Hematopoietic multipotent progenitor cell treated with erythropoietin and hydrocortisone succinate and interleukin-3 and kit ligand, for 8 days (in vitro differentiated cells): ENCODE measurements around the gene BLOC1S3.

Experiments
- DNase-seq: peaks from one replicate; pipeline ENCODE4 v3.0.0-alpha.2; 2015

Gene BLOC1S3

GRCh38 chr19:45178262-45179071 lies at the start of gene BLOC1S3:
TSS of gene BLOC1S3 (plus strand) at chr19:45178784. CDS start at chr19:45179297, 513 bp downstream.
- DNase-seq, result peak; percentile 100

DNA sequence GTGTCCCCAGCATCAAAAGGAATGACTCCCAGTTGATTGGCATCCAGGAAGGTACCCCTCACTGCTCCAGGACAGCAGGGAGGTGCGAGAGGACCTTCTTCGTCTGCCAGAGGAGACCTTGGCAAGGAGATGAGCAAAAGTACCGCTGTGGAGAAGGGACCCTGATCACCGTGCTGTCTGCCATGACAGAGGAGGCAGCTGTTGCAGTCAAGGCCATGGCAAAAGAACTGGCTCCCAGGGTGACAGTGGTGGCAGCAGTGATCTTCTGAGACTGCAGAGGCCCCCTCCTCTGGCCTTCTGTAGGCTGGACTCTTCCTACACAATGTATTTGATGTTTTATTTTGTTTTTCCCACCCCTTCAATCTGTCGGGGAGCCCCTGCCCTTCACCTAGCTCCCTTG lies 49.8 kb upstream of the BLOC1S3 start:
- no peak for DNase-seq

DNA sequence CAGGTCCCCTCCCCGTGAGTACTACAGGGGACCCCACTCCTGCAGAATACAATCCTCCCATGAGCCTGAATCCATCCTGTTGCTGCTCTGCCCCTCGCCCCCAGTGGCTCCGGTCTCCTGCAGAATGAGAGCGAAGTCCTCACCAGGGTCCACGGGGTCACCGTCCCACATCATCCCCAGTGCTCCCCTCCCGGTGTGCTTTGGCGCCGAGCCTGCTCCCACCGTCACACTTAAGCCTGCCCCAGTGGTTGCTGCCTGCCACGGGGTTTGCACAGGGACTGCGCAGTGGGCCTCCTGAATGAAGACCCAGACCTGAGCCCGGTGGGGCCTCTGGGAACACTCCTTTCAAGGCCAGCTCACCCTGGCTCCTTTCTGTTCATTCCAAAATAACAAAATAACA lies 48.3 kb upstream of the BLOC1S3 start:
- DNase-seq, result no peak

DNA sequence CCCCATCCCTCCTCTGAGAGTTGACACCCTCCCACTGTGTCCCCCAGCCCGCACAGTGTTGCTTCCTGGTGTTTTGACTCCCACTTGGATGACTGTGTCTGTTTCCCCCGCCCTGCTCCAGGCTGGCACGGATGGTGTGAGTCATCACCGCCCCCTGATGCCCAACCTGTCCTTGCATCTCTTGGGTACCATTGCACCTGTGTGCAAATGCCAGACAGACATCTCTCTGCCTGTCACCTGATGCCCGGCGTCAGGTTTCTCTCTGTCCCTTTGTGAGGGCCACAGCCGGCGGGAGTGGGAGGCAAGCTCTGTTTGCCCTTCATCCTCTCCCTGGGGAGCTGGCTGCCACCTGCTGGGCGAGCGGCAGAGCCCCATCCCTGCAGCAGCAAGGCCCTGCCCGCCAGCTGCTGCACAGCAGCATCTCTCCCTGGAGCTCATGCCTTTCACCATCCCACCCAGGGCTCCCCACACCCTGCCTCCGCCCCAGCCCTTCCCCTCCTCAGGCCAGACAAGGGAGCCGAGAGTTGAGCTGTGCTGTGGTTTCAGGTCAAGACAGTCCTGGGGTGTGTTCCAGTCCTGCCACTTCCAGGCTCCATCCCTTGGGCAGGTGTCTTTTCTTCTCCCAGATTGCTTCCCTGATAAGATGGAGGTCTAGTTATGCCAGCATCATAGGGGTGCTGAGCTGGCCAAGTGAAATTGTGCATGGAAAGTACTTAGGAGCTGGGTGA lies 47.5 kb upstream of the BLOC1S3 start:
- no peak for DNase-seq

- DNase-seq, result no peak
These were observed 44.9 kb upstream of the BLOC1S3 start for GRCh38 chr19:45133661-45134060.

DNA sequence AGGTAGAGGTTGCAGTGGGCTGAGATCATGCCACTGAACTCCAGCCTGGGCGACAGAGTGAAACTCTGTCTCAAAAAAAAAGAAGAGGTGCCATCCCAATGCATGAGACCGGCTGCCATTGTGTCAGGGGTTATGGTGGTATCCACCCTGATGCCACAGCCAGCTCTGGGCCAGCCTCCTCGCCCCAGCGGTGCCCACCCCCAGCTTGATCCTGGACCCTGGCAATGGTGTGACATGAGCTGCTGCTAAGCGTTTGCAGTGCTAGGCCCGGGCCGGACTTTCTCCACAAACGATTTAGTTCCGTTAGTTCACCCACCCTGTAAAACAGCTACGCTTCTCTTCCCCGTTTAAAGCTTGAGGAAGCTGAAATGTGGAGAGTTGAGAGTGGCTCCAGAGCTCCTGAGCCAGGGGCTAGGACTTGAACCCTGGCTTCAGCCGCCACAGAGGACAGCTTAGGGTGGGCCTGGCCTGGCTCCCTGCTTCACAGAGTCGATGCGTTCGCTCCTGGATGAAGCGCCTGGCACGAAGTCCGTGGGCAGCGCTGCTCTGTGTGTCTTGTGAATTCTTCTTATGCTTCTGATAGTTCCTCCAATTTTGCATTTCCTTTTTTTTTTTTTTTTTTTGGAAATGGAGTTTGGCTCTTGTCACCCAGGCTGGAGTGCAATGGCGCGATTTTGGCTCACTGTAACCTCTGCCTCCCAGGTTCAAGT lies 43.3 kb upstream of the BLOC1S3 start:
- DNase-seq, result no peak

- no peak for DNase-seq
These were observed 41.9 kb upstream of the BLOC1S3 start for GRCh38 chr19:45136507-45137178.

DNA sequence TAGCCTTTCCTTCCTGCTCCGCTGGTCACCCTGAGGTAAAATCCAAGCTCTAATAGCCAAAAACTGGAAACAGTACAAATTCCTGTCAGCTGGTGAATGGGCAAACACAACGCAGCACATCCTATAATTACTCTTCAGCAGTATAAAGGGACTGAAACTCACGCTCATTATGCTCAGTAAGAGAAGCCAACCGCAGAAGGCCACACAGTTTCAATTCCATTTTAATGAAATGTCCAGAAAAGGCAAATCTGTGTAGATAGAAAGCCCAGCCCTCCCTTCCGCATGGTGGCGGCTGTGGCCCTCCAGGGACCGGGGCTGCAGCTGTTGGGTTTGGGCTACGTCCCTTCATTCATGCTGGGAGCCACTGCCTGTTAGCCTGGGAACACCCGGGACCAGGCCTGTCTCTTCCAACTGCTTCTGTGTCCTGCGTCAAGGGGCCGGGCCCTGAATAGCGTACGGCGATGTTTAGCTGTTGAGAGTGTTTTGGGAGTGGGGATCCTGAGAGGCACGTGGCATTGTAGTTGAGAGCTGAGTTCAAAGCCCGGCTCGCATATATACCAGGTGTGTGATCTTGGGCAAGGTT lies 41.3 kb upstream of the BLOC1S3 start:
- no peak for DNase-seq

GRCh38 chr19:45138303-45138751 lies 40.3 kb upstream of the BLOC1S3 start:
- DNase-seq, result no peak

DNA sequence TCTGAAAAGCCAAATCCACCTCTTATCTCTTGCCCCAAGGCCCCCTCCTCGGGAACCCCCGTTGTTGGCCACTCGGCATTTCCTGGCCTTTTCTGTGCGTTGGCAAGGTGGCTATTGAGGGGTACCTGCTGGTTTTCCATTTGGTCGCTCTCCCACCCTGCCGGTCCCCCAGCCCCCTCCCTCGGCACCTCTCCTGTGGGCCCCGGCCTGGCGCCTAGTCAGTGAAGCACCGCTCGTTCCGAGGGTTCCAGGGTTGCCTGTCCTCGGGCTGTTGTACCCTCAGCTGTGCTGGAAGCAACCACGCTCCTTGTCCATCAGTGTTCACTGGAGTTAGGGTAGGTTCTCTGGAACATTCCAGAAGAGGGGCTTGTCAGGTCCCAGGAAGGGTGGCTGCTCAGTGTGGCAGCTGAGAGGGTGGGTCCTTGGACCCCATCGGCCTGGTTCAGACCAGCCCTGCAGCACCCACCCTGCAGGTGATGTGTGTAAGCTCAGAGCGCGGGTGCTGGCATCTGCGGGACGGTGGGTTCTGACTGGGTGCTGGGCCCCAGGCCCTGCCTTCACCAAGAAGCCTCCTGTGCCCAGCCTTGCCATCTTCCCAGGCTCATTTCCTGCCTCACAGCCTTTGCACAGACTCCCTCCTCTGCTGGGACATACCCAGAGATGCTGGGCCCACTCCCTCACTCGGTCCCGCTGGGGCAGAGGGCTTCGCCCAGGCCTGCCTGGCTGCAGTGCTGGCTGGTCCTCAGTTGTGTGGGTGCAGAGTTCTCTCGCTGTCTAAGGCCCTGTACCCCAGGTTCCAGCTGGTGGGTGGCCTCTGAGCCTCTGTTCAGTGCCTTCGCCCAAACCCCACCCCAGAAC lies 39.1 kb upstream of the BLOC1S3 start:
- no peak for DNase-seq

- DNase-seq, result no peak
These were observed 38.5 kb upstream of the BLOC1S3 start for GRCh38 chr19:45140144-45140503.

DNA sequence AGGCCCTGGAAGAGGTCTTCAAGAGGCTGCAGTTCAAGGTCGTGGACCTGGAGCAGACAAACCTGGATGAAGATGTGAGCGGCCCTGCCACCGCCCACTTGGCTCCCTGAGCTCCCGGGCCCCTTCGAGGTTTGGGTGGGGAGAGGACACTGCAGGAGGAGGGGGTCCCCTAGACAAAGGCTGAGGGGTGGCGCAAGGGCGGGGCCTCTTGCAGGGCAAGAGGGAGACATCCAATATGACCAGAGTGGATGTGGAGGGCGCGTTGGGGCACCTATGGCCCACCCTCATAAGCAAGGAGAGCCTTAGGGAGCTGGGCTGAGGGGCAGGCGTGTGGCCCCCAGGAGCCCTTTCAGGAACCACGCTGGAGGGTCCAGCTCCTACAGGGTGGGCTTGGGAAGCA lies 38.1 kb upstream of the BLOC1S3 start:
- DNase-seq, result no peak

GRCh38 chr19:45141203-45141900 lies 37.2 kb upstream of the BLOC1S3 start:
- DNase-seq, result no peak

DNA sequence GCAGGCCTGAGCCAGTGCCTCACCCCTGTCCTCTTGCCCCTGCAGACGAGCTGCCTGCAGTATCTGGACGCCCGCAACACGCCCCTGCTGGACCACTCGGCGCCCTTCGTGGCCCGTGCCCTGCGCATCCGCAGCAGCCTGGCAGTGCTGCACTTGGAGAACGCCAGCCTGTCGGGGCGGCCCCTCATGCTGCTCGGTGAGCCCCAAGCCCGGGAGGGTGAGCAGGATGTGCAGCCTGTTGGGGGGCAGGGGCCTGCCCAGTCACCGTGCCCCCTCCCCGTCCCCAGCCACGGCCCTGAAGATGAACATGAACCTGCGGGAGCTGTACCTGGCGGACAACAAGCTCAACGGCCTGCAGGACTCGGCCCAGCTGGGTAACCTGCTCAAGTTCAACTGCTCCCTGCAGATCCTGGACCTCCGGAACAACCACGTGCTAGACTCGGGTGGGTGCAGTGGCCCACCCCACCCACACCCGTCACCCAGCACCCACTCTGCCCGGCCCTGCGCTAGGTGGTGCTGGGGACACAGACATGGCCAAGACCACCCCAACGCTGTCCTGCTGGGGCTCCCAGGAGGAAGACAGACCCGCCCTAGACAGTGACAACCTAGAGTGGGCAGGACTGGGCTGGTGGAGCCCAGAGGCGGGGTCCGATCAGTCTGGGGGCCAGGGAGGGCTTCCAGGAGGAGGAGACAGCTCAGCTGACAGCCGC lies 36.4 kb upstream of the BLOC1S3 start:
- DNase-seq, result no peak

DNA sequence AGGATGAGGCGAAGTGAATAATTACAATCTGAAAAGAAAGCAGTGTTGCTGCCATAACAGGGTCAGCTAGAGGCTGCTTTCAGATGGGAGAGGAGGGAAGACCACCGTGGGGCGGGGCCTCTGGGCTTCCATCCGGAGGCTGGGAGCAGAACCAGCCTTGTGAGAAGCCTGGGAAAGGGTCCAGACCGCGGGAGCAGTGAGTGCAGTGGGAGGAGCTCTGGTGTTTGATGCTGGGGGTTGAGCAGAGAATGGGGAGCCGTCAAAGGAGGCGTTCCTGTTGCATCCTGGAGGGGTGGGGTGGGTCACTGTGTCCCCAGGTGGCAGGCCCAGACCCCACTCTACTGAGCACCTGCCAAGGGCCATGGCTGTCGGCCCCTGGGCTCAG lies 35.9 kb upstream of the BLOC1S3 start:
- DNase-seq, result no peak

GRCh38 chr19:45144431-45145269 lies 33.9 kb upstream of the BLOC1S3 start:
- DNase-seq, result no peak

DNA sequence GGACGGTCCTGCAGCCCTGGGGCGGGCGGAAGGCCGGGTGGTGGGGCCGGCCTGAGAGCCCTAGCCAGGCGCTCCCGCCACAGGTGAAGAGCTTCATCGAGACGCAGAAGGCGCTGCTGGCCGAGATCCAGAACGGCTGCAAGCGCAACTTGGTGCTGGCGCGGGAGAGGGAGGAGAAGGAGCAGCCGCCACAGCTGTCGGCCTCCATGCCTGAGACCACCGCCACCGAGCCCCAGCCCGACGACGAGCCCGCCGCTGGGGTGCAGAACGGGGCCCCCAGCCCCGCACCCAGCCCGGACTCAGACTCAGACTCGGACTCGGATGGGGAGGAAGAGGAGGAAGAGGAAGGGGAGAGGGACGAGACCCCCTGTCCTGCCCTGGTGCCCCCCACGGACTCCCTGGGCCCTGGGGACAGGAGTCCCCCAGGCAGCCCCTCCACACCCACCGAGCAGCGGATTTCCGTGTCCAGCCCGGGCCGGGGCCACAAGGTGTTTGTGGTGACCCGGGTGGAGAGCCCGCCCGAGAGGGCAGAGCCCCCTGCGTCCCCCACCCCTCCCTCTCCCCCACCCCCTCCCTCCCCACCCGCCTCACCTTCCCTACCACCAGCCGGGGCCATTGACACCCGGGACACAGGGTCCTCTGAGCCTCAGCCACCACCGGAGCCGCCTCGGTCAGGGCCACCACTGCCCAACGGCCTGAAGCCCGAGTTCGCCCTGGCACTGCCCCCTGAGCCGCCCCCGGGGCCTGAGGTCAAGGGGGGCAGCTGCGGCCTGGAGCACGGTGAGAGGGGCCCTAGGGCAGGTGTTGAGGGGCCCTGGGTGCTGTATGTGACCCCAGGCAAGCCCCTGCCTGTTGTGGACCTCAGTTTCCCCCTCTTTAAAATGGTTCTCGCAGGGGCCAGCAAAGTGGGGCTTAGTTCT lies 33.1 kb upstream of the BLOC1S3 start:
- no peak for DNase-seq

- DNase-seq, result no peak
These were observed 32.3 kb upstream of the BLOC1S3 start for GRCh38 chr19:45146251-45146650.
